Superior temporal gyrus (tissue), 1 donor: ENCODE measurements around the gene HECW1.
"Not testable (repeated sequence)": the region's sequence is repeated elsewhere in the genome, so short reads cannot be mapped to it uniquely, and the experiment has no call there.

Source experiments
- DNase-seq: peaks from one replicate; pipeline ENCODE4 v3.0.0-alpha.2; 2016; ENCODE audit errors: extremely low spot score

Gene HECW1

DNA sequence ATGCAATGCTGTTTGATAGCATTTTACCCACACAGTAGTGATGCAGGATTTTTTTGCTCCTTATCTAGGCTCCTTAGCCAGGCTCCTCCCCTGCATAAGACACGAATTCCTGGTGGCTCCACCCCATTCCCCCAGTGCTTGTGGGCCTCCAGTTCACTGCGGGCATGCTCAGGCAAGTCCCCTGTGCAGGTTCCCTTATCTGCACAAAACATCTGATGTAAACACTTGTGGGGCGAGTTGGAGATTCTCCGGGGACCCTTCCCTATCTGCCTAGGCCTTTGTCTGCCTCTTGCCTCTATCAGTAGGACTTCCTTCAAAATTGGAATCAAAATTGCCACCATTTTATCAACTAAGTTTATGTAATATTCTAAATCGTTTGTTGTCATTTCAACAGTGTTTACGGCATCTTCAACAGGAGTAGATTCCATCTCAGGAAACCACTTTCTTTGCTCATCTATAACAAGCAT lies 465.1 kb downstream of the HECW1 start:
- DNase-seq: no peak

DNA sequence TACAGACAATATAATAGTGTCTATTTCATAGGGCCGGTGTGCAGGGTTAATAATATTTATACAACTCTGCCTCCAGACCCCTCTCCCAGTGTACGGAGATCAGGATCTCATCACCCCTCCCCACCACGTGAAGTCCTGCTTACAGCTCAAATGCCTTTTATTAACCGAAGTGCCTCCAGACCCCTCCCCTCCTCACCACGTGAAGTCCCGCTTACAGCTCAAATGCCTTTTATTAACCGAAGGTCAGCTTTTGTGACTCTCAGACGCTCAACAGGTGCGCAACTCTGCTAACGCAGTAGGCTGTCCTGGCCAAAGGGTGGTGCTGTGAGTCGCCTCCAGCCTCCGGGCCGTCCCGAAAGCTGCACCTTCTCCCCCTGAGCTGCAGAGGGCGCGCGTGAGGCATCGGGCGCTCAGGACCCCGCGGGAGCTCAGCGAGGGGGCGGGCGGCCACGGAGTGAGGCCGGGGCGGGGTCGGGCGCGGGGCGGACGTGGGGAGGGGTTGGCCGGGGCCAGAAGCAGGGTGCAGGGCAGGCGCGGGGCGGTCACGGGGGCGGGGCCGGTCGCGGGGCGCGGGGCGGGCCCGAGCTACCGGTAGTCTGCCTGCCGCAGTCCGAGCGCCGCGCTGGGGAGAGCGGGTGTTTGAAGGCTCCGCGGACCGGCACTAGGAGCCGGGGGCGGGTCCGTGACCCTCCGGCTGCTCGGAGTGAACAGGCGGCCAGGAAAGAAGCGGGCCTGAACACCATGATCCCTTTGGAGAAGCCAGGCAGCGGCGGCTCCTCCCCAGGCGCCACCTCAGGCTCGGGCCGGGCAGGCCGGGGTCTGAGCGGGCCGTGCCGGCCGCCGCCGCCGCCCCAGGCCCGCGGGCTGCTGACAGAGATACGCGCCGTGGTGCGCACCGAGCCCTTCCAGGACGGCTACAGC lies 470.3 kb downstream of the HECW1 start, which contains the start of gene STK17A:
TSS of gene STK17A (plus strand) at position 606 of the 921 bp plus-strand sequence. CDS start at position 742, 136 bp downstream.
- peak; percentile 89 for DNase-seq

DNA sequence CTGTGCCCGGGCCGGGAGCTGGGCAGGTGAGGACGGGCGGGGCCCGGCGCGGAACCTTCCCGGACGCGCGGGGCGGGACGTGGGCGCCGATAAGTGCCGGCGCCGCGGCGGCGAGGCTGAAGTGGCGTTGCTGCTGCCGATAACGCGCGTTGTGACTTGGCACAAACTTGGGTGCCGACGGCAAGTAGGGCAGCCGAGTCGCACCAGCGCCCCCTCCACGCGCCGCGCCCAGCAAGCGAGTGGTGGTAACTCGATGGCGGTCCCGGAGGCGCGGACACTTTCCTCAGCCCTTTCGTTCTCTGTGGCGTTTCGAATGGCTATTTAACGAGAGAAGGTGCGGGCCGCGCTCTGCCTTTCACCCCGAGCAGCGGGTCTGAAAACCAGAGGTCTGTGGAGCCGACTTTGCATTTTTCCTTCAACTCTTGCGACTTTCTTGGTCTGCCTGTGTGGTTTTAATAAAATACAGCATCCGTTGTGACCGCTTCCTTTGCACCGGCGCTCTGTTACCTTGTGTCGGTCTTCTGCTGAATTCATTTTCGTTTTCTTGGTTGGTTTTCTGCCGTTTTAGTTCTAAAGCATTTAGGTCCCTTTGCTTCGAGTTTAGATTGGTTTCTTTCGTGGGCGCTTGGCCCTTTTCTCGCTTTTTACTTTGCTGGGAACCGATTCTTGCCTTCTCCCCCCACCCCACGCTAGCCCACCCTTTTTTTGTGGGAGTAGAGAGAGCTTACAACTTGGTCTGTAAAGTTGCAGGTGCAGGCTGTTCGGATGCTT lies 471.2 kb downstream of the HECW1 start:
- DNase-seq: peak; percentile 50

DNA sequence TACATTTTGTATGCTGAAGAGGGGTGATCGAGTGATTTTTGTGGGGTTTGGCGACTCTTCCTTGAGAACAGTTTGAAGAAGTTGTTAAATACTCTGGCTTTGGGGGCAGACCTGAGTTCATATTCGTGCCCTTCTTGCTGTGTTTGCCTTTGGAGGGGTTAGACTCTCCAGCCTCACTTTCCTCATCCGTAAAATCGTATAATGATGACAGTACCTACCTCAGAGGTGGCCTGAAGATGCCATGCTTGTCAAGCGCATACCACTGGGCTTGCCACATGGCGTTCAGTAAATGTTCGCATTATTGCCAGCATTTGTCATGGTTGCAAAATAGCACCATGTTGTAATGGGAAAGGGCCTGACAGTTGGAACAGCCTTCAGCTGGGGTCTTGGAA lies 471.7 kb downstream of the HECW1 start:
- no peak for DNase-seq

DNA sequence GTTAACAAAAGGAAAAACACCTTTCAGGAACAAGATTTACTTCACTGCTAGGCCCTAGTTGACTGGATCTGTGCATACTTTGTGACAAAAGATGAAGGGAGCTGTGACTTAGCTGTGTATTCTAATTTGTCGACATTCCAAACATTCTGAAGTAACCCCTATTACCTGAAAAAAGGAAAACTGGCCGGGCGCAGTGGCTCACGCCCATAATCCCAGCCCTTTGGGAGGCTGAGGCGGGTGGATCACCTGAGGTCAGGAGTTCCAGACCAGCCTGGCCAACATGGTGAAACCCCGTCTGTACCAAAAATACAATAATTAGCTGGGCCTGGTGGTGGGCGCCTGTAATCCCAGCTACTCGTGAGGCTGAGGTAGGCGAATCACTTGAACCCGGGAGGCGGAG lies 472.3 kb downstream of the HECW1 start:
- not testable (repeated sequence) for DNase-seq

DNA sequence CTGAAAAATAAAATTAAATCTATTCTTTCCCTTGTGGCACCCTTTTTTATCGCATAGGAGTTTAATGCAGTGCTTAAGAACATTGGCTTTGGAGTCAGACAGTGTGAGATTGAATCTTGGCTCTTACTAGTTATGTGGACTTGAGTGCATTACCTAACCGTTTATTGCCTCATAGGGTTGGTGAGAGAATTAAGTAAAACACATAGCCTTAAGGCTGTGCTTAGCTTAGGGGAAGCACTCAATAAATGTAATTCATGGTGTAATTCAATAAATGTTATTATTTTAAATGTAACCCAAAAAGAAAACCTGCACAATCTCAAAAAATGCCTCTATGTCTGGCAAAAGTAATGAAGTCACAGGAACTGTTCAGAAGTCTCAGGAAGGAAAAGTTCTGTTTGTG lies 473.1 kb downstream of the HECW1 start:
- DNase-seq: no peak

DNA sequence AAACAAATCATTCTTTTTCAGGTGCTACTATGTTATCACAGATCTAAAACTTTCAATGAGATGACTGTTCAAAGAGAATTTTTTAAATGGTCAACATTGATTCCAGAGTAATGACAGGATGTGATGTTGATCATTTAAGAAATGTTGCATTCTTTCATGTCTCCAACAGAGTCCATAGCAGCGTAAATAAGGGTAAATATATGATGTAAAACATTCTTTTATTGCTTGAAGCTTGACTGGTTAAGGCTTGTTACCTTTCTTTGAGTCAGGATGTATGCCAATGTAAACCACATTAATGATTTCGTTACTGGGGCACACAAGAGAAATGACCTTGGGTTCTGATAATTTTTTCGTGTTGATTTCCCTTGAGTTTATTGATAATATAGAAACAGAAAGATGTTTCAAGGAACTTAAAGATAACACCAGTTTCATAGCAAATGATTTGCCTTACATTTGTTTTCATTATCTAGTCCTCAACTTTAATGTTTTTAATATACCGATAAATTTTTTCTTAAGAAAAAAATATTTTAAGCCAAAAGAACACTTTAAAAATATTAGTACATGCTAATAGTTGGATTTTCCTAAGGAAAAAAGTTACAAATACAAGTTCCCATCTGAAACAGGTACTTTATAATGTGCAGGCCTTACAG lies 473.9 kb downstream of the HECW1 start:
- no peak for DNase-seq

DNA sequence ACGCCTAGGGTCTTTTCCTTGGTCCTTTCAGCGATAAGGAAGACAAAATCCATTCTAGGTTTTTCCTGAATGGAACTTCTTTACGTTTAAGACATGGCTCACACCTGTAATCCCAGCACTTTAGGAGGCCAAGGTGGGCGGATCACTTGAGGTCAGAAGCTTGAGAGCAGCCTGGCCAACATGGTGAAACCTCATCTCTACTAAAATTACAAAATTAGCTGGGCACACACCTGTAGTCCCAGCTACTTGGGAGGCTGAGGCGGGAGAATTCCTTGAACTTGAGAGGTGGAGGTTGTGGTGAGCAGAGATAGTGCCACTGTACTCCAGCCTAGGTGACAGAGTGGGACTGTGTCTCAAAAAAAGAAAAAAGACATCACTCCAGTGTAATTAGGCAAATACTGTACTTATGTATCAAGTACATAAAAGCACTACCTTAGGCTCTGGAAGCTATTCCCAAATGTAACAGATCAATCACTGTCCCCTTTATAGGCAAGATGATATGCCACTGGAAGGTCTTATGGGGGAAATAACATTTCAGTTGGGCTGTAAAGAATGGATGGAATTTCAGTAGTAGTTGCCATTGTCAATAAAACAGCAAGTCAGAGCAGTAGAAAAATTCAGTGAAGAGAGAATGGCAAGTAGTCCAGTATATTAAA lies 476.2 kb downstream of the HECW1 start:
- DNase-seq: no peak

DNA sequence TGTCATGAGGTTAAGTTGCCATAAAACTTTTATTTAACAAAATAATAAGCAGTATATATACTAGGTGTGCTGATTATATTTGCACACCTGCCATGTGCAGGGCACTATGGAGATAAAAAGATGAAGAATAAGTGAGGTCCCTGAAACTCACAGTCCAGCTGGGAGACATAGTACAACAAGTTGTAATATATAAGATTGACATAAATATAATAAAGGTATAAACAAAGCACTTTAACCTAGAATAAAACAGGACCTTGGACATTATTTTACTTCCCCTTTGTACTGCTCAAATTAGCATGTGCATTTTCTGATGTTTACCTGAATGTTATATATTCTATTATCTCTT lies 476.7 kb downstream of the HECW1 start:
- DNase-seq: no peak

DNA sequence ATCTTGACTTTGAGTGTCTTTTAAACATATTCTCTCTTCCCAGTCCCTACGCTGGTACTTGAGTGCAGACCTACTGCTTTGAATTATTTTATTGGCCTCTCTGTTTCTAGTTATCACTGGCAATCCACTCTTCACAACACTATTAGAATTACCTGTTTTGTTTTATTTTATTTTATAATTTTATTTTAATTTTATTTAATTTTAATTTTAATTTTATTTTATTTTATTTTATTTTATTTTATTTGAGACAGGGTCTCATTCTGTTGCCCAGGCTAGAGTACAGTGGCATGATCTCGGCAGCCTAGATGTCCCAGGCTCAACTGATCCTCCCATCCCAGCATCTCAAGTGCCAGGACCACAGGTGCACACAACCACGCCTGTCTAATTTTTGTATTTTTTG lies 477.3 kb downstream of the HECW1 start:
- no peak for DNase-seq

DNA sequence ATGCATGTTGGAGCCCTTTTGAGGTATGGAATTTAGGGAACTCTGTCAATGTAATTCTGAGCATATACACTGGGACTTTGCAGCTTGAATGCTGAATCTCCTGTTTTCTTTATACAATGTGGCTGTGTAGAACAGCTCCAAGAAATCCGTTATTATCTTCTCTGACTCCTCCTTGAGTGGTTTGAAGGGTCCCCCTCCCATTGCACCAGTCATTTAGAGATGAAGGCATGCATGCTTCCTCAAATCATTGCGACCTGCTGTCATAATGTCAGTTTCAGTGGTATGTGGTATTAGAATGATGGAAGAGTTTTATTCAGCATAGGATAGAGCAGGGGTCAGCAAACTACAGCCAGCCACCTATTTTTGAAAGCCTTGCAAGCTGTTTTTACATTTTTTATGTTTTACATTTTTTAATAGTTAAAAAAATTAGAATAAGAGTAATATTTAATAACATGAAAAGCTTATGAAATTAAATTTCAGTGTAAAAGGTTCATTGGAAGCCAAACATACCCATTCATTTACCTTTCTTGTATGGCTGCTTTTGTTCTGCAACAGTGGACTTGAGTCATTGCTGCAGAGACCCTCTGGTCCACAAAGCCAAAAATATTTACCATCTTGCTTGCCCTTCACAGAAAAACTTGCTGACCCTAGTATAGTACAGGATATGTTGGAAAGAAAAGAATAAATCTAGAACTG lies 478.6 kb downstream of the HECW1 start:
- DNase-seq: no peak

DNA sequence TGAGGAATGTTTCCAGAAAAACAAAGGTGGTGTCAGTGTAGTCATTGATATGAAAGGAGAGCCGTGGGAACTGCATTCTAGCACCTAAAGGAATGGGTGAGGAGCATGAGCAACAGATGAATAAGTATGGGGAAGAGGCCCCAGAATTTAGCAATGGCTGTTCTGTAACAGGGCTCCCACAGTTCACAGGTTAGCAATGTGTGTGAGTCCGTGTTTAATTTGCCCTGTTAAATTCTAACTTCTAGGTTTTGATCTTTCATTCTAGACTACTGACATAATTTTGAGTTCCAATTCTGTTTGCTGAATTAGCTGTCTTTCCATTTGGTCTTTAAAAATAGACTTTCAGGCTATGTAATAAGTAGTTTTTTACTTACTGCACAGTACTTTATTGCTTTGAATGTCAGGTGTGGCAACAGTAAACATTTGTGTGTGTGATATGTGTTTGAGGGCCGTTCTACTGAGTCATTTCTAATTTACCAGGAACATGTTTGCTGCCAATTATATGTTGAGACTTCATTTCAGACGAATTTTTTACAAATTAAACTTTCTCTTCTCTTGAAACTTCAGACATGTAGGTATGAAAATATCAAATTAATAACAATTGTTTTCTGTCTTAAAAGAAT lies 479.2 kb downstream of the HECW1 start:
- DNase-seq: no peak

DNA sequence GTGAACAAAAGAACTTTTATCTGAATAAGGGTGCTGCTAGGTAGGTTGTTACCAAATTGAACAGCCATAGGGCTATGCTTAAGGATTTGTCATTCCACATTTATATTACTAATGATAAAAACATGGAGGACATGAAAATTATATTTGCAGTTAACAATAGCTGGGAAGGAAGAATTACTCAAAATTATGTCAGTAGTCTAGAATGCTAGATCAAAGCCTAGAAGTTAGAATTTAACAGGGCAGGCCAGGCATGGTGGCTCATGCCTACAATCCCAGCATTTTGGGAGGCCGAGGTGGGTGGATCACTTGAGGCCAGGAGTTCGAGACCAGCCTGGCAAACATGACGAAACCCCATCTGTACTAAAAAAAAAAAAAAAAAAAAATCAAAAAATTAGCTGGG lies 479.9 kb downstream of the HECW1 start:
- DNase-seq: no peak

DNA sequence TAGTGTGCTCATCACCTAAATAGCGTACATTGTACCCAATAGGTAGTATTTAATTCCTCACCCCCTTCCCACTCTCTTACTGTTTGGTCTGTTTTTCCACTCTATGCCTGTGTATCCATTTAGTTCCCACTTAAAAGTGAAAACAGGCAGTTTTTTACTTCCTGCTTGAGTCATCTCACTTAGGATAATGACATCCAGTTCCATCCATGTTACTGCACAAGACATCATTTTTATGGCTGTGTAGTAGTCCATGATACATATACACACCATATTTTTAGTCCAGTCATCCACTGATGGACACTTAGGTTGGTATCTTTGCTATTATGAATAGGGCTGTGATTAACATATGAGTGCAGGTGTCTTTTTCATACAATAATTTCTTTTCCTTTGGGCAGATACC lies 480.6 kb downstream of the HECW1 start:
- DNase-seq: no peak

DNA sequence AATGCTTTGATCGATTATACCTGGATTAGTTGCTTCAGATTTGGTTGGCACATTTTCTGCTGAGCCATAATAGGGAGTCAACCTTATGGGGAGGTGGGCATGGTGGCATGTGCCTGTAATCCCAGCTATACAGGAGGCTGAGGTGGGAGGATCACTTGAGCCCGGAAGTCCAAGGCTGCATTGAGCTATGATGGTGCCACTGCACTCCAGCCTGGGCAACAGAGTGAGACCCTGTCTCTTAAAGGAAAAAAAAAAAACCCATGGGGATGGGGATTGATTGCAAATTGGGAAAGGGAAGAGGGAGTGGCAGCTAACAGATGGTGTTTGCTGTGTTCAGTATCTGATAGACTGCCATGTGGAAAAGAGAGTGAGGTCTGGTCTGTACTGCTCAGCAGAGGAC lies 481.6 kb downstream of the HECW1 start:
- no peak for DNase-seq

DNA sequence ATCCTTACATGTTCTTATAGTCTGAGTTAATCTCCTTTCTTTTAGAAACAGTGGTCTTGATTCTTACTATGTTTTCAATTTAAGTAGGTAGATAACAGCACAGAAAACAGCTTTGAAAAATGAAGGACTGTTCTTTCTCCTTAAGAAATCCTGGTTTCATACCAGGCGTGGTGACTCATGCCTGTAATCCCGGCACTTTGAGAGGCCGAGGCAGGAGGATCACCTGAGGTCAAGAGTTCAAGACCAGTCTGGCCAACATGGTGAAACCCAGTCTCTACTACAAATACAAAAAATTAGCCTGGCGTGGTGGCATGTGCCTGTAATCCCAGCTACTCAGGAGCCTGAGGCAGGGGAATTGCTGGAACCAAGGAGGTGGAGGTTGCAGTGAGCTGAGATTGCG lies 484.0 kb downstream of the HECW1 start:
- DNase-seq: not testable (repeated sequence)

DNA sequence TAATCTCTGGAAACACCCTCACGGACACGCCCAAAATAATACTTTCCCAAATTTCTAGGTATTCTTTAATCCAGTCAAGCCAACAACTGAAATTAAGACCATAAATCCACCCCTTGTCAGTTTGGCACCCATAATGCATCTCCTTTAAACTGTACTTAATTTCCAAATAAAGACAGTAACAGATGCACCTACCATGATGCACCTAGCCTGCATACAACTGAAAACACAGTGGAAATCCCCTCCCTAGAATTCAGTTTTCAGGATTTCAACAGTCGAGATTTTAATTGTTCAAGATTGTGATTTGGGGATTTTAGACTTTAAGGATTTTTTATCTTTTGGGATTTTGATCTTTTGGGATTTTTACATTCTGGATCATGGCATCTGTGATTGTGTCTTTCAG lies 487.6 kb downstream of the HECW1 start:
- DNase-seq: no peak

DNA sequence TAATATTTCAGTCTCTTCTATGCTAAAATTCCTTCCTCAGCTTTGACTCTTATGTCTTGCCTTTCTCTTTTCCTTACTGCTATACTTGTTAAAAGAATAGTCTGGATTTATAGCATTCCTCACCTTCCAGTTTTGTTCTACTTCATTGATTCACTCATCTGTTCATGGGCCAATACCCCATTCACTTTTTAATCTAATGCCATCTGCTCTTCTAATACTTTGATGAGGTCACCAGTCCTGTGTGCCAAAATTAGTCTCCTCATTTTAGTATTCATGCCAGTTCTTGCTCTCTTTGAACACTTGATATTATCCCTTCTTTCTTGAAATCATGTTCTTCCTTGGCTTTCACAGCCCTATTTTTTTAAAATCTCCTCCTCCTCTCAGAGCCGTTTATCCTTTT lies 489.8 kb downstream of the HECW1 start:
- DNase-seq: no peak

DNA sequence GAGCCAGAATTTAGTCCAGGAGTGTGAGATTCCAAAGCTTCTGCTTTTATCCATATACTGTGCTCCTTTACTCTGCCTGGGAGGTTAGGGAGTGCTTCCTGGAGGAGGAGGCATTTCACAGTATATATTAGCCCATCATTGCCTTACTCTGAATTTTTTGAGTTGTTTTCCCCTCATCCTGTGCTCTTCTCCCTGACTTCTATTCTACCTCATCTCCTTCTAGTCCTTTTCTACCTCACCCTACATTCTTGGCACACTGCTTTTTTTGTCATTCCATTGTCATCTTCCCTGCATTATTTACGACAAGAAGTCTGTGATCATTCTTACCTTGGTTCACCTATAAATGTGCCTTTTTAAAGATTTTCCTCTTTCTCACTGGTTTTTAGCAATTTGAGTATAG lies 491.8 kb downstream of the HECW1 start:
- DNase-seq: no peak

DNA sequence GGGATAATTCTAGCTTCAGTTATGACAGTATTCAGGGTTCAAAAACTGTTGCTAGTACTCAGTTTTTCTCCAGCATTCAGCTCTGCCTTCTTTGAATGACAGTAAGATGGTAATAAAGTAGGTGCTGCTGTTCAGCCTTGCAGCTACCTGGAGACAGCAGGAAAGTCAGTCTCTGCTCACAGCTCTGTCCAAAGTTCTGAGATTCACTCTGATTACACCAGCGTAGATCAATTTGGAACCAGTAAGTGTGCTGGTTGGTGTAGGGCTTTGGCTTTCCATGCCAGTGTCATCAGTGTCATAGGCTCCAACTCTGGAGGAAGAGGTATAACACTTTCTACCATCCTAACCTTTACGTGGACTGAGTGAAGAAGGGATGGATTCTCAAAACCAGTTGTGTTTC lies 496.6 kb downstream of the HECW1 start:
- DNase-seq: no peak

DNA sequence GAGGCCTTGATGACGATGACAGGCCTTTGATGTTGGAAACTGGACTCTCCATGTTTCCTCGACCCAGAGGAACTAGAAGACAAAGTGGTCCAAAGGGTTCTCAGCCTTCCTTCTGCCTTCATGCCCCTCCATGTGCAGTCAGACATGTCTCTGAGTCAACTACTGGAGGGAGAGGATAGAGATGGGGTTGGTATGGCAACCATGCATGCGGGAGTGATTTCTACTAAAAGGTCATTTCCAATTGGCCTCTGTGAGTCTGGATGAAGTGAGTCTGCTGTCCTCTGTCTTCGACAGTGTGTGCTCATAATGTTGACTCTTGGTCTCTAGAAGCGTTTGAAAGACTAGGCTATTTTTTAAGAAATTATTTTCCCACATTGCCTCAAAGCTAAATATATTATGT lies 499.7 kb downstream of the HECW1 start:
- DNase-seq: no peak
